IMR-90 (cell line): ENCODE measurements around the gene LGI4. TPM values are rescaled to one million over a fixed set of nuclear protein-coding genes. Genes with fewer than 3 reads are reported as not detected.

Experiments used
- ATAC-seq: fragments of 200-7000 bp; cut with Tn5 transposase; 2 replicates; pipeline ENCODE4 v1.9.1; 2020; ENCODE audit warnings: low read depth, mild to moderate bottlenecking, moderate library complexity
- BruUV-seq: library from RNA; stranded (reverse); fragments of 400-500 nt; replicated peaks from 2 replicates; lab custom pipeline; 2021; lab: Mats Ljungman, UMichigan
- CTCF ChIA-PET: fragments of 300-600 bp; formaldehyde crosslinking; extraction: SDS; loops from one replicate; lab custom pipeline; 2021; ENCODE audit warnings: antibody characterized with exemption; lab: Yijun Ruan, JAX
- POLR2A ChIA-PET: fragments of 300-600 bp; sonication (Branson Sonifier 250); formaldehyde crosslinking; loops from one replicate; lab custom pipeline; 2022; ENCODE audit warnings: antibody characterized with exemption; ENCODE audit not compliant: unreplicated experiment; lab: Charles Lee
- DNase-seq: peaks from one replicate; pipeline ENCODE4 v3.0.0; 2013
- H2AFZ ChIP-seq: replicated peaks from 2 replicates; pipeline ENCODE3; 2013; ENCODE audit warnings: low read length, mild to moderate bottlenecking; ENCODE audit not compliant: poor library complexity
- H2AK5ac ChIP-seq: 2 replicates; pipeline ENCODE4 v1.6.1; 2013; ENCODE audit warnings: low read depth, low read length, inconsistent platforms
- H2AK9ac ChIP-seq: replicated peaks from 2 replicates; pipeline ENCODE3; 2013; ENCODE audit warnings: mild to moderate bottlenecking, low read depth, low read length, moderate library complexity; ENCODE audit not compliant: poor library complexity
- H2BK120ac ChIP-seq: 2 replicates; pipeline ENCODE4 v1.6.1; 2013; ENCODE audit warnings: low read depth, low read length, inconsistent platforms
- H2BK15ac ChIP-seq: 3 replicates; pipeline ENCODE4 v1.6.1; 2013; ENCODE audit warnings: low read depth, low read length, inconsistent platforms
- H2BK20ac ChIP-seq: 2 replicates; pipeline ENCODE4 v1.6.1; 2013; ENCODE audit warnings: low read depth, mild to moderate bottlenecking, inconsistent platforms, low read length, moderate library complexity
- H2BK5ac ChIP-seq: 2 replicates; pipeline ENCODE4 v1.6.1; 2013; ENCODE audit warnings: mild to moderate bottlenecking, low read depth, low read length, inconsistent platforms; ENCODE audit not compliant: poor library complexity, severe bottlenecking
- H3K14ac ChIP-seq: replicated peaks from 2 replicates; pipeline ENCODE4 v1.6.1; 2013; ENCODE audit warnings: low read depth, low read length, inconsistent platforms
- H3K18ac ChIP-seq: 2 replicates; pipeline ENCODE4 v1.6.1; 2013; ENCODE audit warnings: low read depth, low read length, control low read depth
- H3K23ac ChIP-seq: 2 replicates; pipeline ENCODE4 v1.6.1; 2013; ENCODE audit warnings: low read depth, low read length, inconsistent platforms
- H3K27ac ChIP-seq: 2 replicates; pipeline ENCODE4 v1.5.1; 2013; ENCODE audit warnings: mild to moderate bottlenecking, control low read depth, low read length; ENCODE audit not compliant: insufficient read depth
- H3K27me3 ChIP-seq: 2 replicates; pipeline ENCODE4 v1.6.1; 2013; ENCODE audit warnings: low read length; ENCODE audit not compliant: control insufficient read depth, insufficient read depth
- H3K36me3 ChIP-seq: 2 replicates; pipeline ENCODE4 v1.6.1; 2013; ENCODE audit warnings: low read length, mixed read lengths; ENCODE audit not compliant: control insufficient read depth, insufficient read depth
- H3K4ac ChIP-seq: 2 replicates; pipeline ENCODE4 v1.6.1; 2013; ENCODE audit warnings: low read depth, low read length, inconsistent platforms
- H3K4me1 ChIP-seq: 2 replicates; pipeline ENCODE4 v1.6.1; 2013; ENCODE audit warnings: low read length, mixed read lengths; ENCODE audit not compliant: control insufficient read depth, insufficient read depth
- H3K4me2 ChIP-seq: 2 replicates; pipeline ENCODE4 v1.6.1; 2013; ENCODE audit warnings: low read depth, mild to moderate bottlenecking, control low read depth, low read length, moderate library complexity
- H3K4me3 ChIP-seq: 2 replicates; pipeline ENCODE4 v1.5.1; 2013; ENCODE audit warnings: low read depth, mild to moderate bottlenecking, control low read depth, low read length, moderate library complexity; ENCODE audit not compliant: insufficient read depth
- H3K56ac ChIP-seq: 2 replicates; pipeline ENCODE4 v1.6.1; 2013; ENCODE audit warnings: low read length, inconsistent platforms; ENCODE audit not compliant: insufficient read depth; ENCODE audit errors: extremely low read depth
- H3K79me1 ChIP-seq, 2 experiments: 2 replicates each; pipeline ENCODE4 v1.6.1; 2013; ENCODE audit warnings: low read length in 2 of 2, inconsistent platforms in 1 of 2, low read depth in 1 of 2
- H3K9ac ChIP-seq: 2 replicates; pipeline ENCODE4 v1.6.1; 2013; ENCODE audit warnings: low read depth, low read length, control low read depth
- H3K9me1 ChIP-seq: 2 replicates; pipeline ENCODE4 v1.6.1; 2013; ENCODE audit warnings: low read length, inconsistent platforms; ENCODE audit not compliant: insufficient read depth
- H3K9me3 ChIP-seq: 2 replicates; pipeline ENCODE4 v1.6.1; 2013; ENCODE audit warnings: low read length; ENCODE audit not compliant: control insufficient read depth, insufficient read depth
- H4K20me1 ChIP-seq: 2 replicates; pipeline ENCODE4 v1.6.1; 2013; ENCODE audit warnings: low read length, inconsistent platforms; ENCODE audit not compliant: insufficient read depth
- H4K5ac ChIP-seq: 2 replicates; pipeline ENCODE4 v1.6.1; 2013; ENCODE audit warnings: mild to moderate bottlenecking, low read depth, low read length, control low read depth
- H4K8ac ChIP-seq, 2 experiments: 2 replicates each; pipeline ENCODE4 v1.6.1; 2013; ENCODE audit warnings: low read depth in 2 of 2, low read length in 2 of 2, control low read depth in 1 of 2, inconsistent platforms in 1 of 2
- H4K91ac ChIP-seq: 2 replicates; pipeline ENCODE4 v1.6.1; 2013; ENCODE audit warnings: low read depth, low read length, inconsistent platforms; ENCODE audit not compliant: insufficient read depth
- CHD1 ChIP-seq: IDR thresholded peaks from 2 replicates; pipeline ENCODE4 v1.6.1; 2012; ENCODE audit warnings: low read depth, low read length, improper control_type of control experiment
- MAZ ChIP-seq: IDR thresholded peaks from 2 replicates; pipeline ENCODE4 v1.6.1; 2012; ENCODE audit warnings: low read depth, mild to moderate bottlenecking, low read length, improper control_type of control experiment, moderate library complexity, borderline replicate concordance
- WGBS, 2 experiments: methylation state at CpG; one replicate each; pipeline versions ENCODE4 v1.1.5 to v1.1.7; 2013; ENCODE audit warnings: missing lambda C conversion rate in 2 of 2; ENCODE audit not compliant: insufficient read length in 1 of 2; ENCODE audit errors: extremely low coverage in 2 of 2; 5-methylcytosine and 5-hydroxymethylcytosine counted together
- dilution Hi-C: fragments of 300-500 bp; cut with HindIII; formaldehyde crosslinking; loops from one replicate; pipeline ENCODE4 v1.14.3; 2018; ENCODE audit warnings: low sequenced_read_pairs; ENCODE audit not compliant: unreplicated experiment
- in situ Hi-C: fragments of 300-500 bp; cut with MboI; formaldehyde crosslinking; loops from 3 replicates; pipeline ENCODE4 v1.14.3; 2019; ENCODE audit warnings: low sequenced_read_pairs, inconsistent platforms, mixed read lengths
- intact Hi-C: fragments of 100-400 bp; cut with micrococcal nuclease; formaldehyde crosslinking; loops from 2 replicates; pipeline ENCODE4 v1.10.0; 2022
- polyA plus RNA-seq, 3 experiments: library from polyadenylated mRNA; depleted of rRNA; stranded (reverse); fragments of >200 nt; gene quantifications; 2 replicates each; pipeline ENCODE4 v1.2.3, GENCODE V29; 2012; ENCODE audit warnings: low replicate concordance in 1 of 3
- total RNA-seq: library from RNA; depleted of rRNA; stranded (reverse); fragments of >200 nt; gene quantifications from 2 replicates; pipeline ENCODE4 v1.2.3, GENCODE V29; 2012
- TF ChIP-seq, protein P1 (sequence below): conservative IDR thresholded peaks from 2 replicates; pipeline ENCODE4 v1.5.1; 2012; ENCODE audit warnings: mild to moderate bottlenecking, low read depth, low read length, improper control_type of control experiment

The LGI4 gene
- total and polyA plus RNA-seq, 2 of the 4 experiments (the other 2 are of a cell fraction) = 0.10 TPM; not detected in 1

DNA sequence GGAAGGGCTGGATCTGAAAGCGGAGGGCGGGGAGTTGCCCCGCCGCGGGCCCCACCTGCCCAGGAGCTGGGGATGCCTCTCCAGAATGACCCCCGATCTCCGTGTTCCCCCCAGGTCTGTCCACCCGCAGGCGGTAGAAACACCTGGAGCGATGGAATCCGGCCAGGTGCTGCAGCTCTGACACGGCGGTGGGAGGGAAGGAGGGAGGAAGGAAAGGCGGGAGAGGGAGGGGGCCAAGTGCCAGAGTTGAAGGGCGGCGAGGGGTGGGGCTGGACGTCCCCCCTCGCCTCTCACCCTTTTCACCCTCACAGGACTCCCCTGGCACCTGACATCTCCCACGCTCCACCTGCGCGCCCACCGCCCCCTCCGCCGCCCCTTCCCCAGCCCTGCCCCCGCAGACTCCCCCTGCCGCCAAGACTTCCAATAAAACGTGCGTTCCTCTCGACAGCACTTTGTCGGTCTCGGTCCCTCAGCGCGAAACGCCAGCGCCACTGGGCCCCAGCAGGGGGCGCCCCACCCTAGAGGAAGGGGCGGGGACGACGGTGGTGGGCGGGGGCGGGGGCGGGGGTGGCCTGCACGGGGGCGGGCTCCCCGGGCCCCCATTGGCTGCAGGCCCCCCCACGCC, 7.9 kb upstream of the LGI4 start:
- no peak overlapping the region for H2BK15ac ChIP-seq
- no peak overlapping the region for H3K23ac ChIP-seq
- H3K27me3 ChIP-seq = peaks cover 31% of the 10 kb centered on the region
- dilution Hi-C loops (no loop called here), intact Hi-C loops (loop anchor here (5.0 kb wide), 1 partner anchor 125 kb away; the partner anchor contains the start of gene USF2), in situ Hi-C loops (no loop called here)
- H3K36me3 ChIP-seq = no peaks in the 10 kb centered on the region
- H4K8ac ChIP-seq = no peak overlapping the region
- TF ChIP-seq MAZ (0 out of 2 replicates have a peak, but pooled peaks have one; percentile 28), CHD1 (no peak)
- TF ChIP-seq, protein P1, sequence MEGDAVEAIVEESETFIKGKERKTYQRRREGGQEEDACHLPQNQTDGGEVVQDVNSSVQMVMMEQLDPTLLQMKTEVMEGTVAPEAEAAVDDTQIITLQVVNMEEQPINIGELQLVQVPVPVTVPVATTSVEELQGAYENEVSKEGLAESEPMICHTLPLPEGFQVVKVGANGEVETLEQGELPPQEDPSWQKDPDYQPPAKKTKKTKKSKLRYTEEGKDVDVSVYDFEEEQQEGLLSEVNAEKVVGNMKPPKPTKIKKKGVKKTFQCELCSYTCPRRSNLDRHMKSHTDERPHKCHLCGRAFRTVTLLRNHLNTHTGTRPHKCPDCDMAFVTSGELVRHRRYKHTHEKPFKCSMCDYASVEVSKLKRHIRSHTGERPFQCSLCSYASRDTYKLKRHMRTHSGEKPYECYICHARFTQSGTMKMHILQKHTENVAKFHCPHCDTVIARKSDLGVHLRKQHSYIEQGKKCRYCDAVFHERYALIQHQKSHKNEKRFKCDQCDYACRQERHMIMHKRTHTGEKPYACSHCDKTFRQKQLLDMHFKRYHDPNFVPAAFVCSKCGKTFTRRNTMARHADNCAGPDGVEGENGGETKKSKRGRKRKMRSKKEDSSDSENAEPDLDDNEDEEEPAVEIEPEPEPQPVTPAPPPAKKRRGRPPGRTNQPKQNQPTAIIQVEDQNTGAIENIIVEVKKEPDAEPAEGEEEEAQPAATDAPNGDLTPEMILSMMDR = peak; percentile 44
- no peak overlapping the region for H2BK20ac ChIP-seq
- no peak overlapping the region for H3K4ac ChIP-seq
- H3K4me3 ChIP-seq = no peak overlapping the region
- H2AK5ac ChIP-seq = no peak overlapping the region
- H3K9me1 ChIP-seq = peaks cover 3% of the 10 kb centered on the region; the same call in 1 of the 2 replicates
- H2AK9ac ChIP-seq = peak overlapping the region; percentile 18
- H3K4me1 ChIP-seq = peaks cover 18% of the 10 kb centered on the region
- H3K56ac ChIP-seq = no peak overlapping the region
- POLR2A ChIA-PET = interaction anchor here (0.7 kb wide), 1 partner anchor 10 kb away, joined by 5 read pairs; no protein-coding TSS in a partner anchor
- no peaks in the 10 kb centered on the region for H4K20me1 ChIP-seq
- H3K9ac ChIP-seq = no peak overlapping the region
- BruUV-seq = no TSS peak
- H2BK120ac ChIP-seq = no peak overlapping the region
- H3K4me2 ChIP-seq = 0 out of 2 replicates have a peak overlapping the region, but pooled peaks have one; percentile 22
- no peak overlapping the region for H4K91ac ChIP-seq
- no peak overlapping the region for H3K18ac ChIP-seq
- no peak for DNase-seq
- H3K9me3 ChIP-seq = no peaks in the 10 kb centered on the region
- H3K79me1 ChIP-seq = no peaks in the 10 kb centered on the region
- H3K27ac ChIP-seq = no peak overlapping the region
- no peak overlapping the region for H2BK5ac ChIP-seq
- no peak overlapping the region for H3K14ac ChIP-seq
- ATAC-seq = peak; percentile 12; the same call in 1 of the 2 replicates
- no peak overlapping the region for H4K5ac ChIP-seq
- CTCF ChIA-PET = interaction anchor here (0.6 to 2.1 kb wide), 3 partner anchors 76 to 270 kb away, joined by 5 to 10 read pairs (median 6); no protein-coding TSS in a partner anchor
- H2AFZ ChIP-seq = peak overlapping the region; percentile 66
- no CpG with 5 or more reads among the region's 46 CpGs for WGBS, 2 experiments
